ENCODE data around the gene AXDND1.
"Not testable (repeated sequence)": the region's sequence is repeated elsewhere in the genome, so short reads cannot be mapped to it uniquely, and the experiment has no call there.

Gene AXDND1

DNA sequence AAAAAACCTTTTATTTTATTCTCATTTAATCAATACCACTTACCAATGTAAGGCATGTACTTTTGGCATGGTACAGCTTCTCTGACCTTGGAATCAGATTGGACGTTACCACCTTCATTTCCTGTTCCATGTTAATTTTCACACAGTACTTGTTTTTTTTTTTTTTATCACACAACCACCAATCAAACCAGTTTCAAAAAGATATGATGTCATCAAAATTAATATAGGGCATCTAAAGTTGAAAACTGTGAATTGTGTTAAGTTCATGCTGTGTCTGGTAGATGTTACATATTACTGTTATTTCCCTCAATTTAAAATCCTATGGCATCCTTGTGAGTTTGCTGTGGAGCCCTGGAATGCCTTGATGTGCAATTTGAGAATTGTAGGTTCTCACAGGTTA lies 124.8 kb downstream of the AXDND1 start:
- DNase-seq, result no peak

DNA sequence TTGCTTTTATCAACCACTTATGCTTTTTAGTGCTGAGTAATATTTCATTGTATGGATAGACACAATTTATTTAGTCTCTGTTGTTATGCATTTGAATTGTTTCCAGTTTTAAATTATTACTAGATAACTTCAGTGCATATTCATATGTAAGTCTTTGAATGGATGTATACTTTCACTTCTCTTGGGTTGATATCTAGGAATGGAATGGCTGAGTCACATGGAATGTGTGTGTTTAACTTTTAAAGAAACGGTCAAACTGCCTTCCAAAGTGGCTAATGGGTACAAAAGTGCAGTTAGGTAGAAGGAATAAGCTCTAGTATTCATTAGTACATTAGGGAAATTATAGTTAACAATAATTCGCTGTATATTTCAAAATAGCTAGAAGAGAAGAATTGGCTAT lies 127.6 kb downstream of the AXDND1 start:
- no peak for DNase-seq

DNA sequence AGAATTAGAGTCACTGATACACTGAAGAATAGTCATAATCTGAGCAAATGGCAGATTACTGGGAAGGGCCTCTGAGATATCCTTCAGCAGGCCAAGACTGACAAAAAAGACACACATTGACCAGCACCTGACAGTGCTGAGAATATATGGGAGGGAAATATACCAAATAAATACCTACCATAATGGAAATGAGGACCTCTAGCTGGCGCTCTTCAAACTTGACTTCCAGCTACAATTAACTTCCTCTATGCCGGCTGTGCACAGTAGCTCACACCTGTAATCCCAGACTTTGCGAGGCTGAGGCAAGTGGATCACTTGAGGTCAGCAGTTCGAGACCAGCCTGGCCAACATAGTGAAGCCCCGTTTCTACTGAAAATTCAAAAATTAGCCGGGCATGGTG lies 140.4 kb downstream of the AXDND1 start:
- DNase-seq, result no peak

DNA sequence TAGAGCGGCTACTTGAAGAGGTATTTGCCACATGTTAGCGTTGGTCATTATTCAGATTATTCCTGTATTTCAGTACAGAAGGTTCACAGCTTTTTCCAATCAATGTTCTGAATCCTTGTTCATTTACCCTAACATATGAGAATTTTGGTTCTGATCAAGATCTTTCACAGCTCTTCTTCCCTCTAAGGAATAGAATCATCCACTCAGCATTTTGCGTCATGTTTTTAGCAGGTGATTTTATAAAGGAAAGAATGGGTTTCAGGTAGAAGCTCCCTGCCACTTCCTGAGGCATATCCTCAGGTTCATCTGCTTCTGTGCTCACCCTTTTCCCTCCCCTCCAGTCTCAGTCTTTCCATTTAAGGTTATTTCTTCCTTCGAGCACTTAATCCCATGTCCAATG lies 143.6 kb downstream of the AXDND1 start:
- no peak for DNase-seq

DNA sequence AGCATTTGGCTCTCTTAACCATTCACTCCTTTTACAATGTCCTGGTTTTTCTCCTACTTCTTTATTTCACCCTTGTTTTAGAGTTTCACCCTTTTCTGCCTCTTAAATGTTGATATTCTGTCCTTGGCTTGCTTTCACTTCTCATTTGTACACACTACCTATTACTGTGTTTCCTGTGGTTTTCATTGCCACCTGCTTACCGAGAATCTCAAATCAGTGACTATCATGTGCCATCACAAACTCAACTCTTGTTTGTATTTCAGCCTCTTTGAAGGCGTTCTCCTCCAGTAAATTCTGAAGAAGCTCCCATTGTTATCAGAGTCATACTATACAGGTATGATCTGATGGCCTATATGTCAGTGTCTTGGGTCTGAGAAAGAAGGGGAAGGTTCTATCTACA lies 144.3 kb downstream of the AXDND1 start:
- no peak for DNase-seq

DNA sequence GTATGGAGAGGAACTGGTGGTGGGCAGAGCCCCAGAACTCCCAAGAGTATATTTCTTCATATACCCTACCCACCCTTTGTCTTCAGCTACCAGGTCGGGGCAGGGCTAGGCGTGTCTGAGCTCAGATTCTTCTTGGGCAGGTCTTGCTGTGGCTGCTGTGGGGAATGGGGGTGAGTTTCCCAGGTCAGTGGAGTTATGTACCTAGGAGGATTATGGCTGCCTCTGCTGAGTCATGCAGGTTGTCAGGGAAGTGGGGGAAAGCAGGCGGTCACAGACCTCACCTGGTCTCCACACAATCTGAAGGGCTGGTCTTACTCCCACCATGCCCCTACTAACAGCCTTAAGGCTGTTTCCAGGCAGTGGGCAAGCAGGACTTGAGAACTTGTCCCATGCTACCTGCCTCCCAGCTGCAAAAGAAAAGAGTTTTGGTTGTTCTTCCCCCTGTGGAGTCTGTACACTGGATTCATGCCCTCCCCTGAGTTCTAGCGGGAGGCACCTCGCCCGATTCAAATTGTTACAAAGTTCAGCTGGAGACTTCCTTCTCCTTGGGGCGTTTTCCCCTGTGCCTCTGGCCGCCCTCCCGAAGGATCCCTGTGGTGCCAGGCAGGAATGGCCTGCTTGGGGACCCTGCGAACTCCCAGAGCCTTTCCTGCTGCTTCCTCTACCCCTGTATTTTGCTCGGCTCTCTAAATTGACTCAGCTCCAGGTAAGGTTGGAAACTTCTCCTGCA lies 151.4 kb downstream of the AXDND1 start:
- DNase-seq, result no peak

DNA sequence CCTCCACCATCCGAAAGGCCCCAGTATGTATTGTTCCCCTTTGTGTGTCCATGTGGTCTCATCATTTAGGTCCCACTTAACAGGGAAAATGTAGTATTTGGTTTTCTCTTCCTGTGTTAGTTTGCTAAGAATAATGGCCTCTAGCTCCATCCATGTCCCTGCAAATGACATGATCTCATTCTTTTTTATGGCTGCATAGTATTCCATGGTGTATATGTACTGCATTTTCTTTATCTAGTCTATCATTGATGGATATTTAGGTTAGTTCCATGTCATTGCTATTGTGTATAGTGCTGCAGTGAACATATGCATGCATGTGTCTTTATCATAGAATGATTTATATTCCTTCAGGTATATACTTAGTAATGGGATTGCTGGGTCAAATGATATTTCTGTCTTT lies 152.8 kb downstream of the AXDND1 start:
- not testable (repeated sequence) for DNase-seq

DNA sequence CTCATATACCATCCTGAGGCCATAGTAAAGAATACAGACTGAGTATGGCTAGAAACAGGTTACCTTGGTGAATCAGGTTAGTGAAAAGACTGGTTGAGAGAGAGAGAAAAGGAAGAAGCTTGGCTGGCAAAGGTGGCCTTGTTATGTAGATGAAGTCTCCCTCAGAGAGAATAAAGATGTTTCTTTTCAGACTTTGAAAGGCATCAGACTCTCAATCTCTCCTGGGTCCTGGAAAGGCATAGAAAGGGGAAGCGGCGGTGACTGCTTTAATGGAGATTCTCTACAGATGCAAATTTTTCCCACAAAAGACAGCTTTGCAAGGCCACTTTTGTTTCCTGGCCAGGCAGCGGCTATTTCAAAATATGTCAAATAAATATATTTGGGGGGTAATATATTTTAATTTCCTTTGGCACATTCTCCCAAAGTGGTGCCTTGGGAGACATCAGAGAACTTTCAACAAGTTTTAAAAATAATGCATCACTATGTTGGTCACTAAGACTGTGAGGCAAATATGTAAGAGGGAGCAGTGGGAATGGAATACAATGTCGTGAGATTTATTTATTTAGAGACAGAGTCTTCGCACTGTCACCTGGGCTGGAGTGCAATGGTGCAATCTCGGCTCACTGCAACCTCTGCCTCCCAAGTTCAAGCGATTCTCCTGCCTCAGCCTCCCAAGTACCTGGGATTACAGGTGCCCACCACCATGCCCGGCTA lies 163.9 kb downstream of the AXDND1 start:
- DNase-seq, result no peak

DNA sequence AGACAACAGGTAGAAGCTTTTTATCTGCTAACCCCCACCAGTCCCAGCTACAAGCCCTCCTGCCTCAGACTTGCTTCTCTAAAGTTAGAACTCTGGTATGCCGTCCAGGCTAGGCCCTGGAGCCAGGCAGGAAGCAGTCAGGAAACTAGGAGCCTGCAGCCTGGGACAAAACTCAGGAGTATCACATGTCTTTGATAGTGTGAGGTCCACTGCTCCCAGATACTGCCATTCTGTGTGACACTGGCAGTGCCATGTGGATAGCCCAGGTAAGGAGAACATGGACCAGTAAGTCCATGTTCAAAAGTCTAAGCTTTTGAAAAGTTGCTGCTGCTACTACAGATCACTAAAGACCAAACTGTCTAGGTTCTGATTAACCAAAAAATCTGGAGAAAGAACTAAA lies 164.6 kb downstream of the AXDND1 start:
- DNase-seq, result no peak

DNA sequence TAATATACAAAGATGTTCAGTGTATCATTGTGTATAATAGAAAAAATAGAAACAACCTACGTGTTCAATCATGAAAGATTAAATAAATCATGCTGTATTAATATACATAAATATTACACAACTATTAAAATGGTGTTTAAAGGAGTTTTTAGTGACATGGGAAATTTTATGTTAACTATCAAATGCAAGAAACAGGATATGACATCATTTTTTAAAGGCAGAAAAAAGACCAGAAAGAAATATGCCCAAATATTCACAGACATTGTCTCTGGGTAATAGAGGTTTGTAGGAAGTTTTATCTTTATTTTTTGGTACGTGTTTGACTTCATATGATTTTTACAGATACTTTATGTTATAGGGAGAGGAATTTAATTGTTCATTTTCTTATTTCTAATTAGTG lies 176.0 kb downstream of the AXDND1 start:
- no peak for DNase-seq

DNA sequence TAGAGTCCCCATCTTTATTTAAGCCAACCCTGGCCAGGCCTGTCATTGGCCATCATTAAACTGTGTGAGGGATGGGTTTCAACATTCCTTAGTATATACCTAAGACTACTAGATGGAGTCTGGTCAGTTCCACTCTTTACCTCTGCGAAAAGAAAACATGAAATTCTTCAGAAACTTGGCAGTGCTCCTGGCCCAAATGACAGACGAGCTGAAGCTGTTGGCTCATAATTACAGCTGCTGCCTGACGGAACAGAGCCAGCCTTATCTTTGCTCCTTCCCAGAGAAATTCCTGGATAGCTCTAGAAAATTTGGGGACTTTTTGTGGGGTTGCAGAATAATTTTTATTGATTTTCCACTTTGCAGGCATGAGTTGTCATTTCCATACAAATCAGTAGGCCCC lies 179.6 kb downstream of the AXDND1 start:
- DNase-seq, result no peak

DNA sequence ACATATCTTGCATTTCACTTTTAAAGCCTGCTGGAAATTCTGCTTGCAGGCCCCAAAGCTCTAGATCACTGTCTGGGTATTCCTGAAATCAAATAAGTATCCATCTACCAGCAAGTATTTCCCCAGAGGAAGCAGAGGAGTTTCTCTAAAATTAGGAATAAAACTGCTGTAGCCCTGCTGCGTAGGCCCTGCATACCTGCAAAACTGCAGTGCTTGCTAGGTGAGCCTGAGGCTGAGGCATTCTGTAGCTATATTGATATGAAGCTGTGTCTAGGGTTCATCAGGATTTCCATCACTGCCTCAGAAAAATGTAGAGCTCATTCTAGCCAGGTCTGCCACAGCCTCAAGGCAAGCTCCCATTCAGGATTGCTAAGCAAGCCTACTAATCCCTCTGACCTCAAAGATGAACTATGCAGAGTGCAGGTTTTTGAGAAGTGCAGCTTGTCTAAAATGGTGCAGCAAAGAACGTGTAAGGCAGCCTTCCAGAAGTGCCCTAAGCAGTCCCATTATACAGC lies 181.3 kb downstream of the AXDND1 start:
- DNase-seq, result no peak

DNA sequence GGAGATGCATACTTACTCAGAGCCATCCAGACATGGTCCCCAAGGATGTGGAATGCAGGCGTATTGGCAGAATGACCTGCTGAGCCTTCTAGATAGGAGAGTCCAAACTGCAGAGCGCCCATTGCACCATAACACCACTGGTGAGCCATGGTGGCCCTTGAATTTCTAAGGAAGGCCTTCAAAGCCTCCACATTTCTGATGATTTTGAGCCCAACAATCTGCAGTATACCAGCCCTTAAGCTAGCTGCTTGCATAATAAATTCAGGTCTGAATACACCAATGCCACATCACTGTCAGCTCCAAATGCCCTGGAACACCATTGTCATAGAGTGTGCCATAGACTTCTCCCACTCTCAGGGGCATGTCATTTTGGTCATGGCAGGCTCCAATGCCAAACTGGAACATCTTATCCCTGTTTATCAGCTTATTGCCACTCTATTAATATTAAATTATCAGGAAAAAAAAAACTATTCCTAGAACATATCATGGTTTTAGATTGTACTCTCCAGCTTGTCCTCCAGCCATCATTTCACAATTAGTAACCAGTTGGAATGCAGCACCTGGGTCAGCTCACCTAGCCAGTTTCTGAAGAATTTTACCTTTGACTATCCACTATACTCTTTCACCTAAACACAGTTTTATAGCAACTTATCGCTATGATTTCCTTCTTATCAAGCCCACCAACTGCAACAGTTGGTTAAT lies 183.0 kb downstream of the AXDND1 start:
- no peak for DNase-seq

DNA sequence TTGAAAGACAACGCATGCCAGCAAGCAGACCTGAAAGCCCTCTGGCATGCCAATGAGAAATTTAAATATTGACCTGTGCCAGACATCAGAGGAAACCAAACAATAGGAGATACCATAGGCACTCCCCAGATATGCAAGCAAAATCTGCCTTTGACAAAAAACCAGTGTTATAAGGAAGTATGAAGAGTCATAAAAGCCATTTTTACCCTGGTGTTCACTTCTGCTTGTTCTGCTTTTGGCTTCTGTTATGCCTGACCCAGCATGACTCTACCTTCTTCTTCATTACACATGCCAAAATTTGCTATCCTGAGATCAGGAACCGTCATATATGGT lies 183.6 kb downstream of the AXDND1 start:
- no peak for DNase-seq

DNA sequence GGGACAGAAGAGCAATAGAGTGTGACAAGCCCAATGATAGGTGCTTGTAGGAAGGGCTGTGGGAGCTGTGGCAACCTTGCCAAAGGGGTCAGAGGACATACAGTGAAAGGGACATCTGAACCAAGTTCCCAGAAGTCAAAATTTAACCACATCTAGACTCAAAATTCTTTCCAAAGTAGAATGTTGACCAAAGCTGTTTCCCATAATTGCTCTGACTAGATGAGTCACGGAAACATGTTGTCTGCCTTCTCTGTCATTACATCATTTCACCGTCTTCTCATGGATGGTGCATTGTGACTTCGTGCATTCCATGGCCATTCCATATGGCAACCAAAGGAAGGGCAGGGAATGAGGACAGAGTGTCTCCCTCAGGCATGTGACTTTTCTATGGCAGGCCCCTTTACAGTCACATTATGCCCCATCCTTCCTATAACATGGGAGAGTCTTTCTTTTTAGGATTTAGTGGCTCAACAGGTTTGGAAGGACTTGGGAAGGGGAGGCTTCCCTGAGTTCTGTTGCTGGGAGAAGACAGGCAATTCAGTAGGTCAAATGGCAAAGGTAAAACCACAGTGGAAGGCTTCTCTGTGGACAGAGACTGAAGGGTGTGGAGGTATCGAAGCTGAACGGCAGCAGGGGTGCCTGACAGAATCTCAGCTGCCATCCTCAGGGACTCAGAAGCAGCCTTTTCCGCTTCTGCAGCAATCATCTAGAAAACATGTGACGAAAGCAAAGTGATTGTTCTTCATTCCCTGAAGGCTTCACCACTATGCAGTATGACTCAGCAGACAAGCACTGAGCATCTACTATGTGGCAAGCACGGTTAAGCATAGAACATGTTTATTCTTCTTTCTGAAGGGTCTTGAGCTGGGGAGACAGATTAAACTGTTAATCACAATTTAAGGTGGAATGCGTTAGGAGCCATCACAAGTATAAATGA lies 185.2 kb downstream of the AXDND1 start:
- no peak for DNase-seq

DNA sequence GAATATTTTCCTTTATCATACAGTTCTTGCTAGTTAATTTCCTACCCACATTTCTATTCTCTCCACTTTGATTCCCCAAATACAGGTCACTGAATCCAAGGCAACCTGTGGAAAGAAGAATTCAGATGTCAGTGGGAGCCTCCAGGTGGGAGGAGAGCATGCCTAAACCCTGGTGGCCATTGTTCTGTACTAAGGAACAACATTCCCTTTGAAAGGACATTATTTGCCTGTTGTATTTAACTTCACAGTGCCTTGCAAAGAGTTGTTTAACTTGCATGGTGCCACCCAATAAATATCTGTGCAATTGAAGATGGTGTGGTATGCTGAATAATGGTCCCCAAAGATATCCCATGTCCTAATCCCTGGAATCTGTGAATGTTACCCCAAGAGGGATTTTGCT lies 188.7 kb downstream of the AXDND1 start:
- DNase-seq, result no peak

DNA sequence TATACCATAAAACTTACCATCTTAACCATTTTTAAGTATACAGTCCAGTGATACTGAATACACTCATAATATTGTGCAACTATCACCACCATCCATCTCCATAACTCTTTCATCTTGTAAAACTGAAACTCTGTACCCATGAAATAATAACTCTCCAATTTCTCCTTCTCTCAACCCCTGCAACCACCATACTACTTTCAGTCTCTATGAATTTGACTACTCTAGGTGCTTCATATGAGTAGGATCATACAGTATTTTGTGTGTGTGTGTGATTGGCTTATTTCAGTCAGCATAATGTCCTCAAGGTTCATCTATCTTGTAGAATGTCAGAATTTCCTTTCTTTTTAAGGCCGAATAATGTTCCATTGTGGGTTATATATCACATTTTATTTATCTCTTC lies 192.3 kb downstream of the AXDND1 start:
- DNase-seq, result no peak

DNA sequence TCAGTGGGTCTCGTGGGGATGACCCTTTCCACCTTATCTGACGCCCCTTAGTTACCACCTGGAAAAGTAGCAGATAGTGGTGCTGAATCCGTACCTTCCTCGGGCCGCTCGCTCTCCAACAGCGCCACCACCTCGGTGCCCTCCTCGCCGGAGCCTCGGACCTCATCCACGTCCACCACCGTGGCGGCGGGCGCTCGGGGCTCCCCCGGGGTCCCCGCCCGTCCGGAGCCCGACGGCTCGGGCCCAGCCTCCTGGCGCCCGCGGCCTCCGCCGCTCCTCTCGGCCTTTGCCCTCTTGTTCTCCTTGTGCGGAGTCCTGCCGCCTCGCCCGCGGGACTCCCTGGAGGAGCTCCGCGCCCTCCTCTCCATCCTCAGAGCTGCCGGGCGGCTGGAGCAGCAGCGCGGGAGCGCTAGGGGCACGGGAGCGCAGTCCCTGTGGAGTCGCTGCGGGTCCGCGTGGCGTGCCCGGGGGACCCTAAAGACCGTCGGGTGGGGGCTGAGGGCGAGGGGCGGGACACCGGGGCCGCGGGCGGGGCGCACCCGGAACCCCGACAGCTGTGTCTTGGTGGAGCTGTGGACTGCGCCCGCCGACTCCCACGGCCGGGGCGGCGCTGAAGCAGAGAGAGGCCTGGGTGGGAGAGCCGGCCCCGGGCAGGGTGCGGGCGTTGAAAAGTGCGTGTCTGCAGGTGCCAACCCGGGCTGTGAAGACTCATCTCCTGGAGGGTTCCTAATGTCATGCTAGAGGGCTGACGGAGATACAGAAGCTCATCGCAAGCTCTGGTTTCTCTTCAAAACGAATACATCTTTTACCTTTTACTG lies 209.9 kb downstream of the AXDND1 start, which contains the start of gene NPHS2:
TSS of gene NPHS2 (minus strand) at position 452 of the 818 bp plus-strand sequence. CDS start at position 368, 84 bp downstream.
- no peak for DNase-seq

DNA sequence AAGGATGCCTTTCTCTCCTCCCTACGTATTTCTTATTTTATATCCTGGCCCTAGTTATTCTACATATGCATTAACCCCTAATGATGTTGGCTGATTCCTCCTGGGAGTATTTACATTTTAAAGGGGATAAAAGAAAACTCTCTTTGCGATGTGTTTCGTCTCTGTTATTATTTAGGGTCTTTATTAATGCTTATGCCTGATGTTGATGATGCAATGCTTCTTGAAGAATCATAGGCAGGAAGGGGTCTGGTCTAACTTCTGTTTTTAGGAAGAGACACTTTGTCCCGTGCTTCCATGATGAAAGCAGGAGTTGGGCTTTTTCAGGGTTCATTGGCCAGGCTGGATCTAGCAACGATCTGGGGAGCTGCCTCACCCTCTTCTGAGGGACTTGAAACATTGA lies 210.7 kb downstream of the AXDND1 start:
- DNase-seq, result no peak

DNA sequence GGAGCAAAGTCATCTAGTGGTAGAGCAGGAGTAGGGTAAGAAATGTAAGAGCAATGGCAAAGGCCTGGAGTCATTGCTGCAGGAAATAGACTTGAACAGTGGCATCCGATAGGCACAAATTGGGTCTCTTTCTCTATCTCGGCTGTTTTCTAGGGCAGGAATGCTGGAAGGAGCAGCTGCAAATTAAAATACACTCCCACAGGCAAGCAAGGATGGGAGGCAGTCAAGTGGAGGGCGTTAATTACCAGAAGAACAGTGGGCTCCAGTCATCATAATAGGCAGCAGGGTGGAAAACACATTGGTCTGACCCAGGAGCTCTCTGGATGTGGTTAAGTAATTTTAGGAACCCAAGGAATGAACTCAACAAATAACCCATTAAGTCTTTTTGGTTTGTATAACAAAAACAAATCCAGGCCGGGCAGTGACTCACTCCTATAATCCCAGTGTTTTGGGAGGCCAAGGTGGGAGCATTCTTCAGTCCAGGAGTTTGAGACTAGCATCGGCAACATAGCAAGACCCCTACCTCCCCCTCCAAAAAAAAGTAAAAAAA lies 218.1 kb downstream of the AXDND1 start:
- DNase-seq, result no peak

DNA sequence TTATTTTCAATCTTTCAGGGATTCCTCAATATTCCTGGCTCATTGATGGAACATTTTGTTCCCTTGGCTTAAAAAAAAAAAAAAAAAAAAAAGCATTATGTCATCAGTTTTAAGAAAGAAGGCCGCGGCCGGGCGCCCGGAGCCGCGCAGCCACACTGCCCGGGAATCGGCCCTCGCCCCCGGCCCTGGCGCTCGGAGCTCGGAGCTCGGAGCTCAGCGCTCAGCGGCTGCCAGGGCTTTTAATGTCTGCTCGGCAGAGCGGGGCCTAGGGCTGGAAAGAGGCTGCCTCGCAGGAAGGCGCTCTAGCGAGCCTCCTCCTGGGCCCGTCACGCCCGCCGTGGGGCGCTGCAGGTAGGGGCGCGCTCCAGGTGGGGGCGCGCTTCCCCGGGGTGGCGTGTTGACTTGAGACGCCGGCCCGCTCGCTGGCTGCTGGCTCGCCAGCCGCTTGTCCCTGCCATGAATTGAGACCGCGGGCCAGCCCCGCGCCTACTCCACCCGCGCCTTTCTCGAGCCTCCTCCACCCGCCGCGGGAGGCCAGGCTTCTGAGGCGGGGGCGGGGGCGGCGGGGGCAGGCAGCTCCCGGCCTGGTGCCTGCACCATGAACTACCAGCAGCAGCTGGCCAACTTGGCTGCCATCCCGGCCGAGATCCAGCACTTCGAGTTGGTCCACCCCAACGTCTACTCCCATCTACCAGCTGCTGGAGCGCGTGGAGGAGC lies 220.5 kb downstream of the AXDND1 start:
- DNase-seq, result peak; percentile 79
